Ascending aorta (tissue), 2 donors: ENCODE results near the gene SULT2B1. TPM values are rescaled to one million over a fixed set of nuclear protein-coding genes. Genes with fewer than 3 reads are reported as not detected.
A peak's percentile ranks its signal among the peaks of the same experiment; 100 is the strongest.

ENCODE experiments used
- DNase-seq, 2 donors: peaks; one replicate each; pipeline ENCODE4 v3.0.0-alpha.2; 2019; ENCODE audit warnings: low spot score in 2 of 2
- H3K27ac ChIP-seq, 2 donors: fragments of 200-600 bp; sonication (generic); one replicate each; pipeline ENCODE4 v1.5.1; 2016 to 2017; ENCODE audit warnings: mild to moderate bottlenecking in 1 of 2
- H3K27me3 ChIP-seq: fragments of 200-600 bp; sonication (generic); one replicate; pipeline ENCODE4 v1.5.1; 2017
- H3K36me3 ChIP-seq, 2 donors: fragments of 200-600 bp; sonication (generic); one replicate each; pipeline ENCODE4 v1.5.1; 2016
- H3K4me1 ChIP-seq, 2 donors: fragments of 200-600 bp; sonication (generic); one replicate each; pipeline ENCODE4 v1.5.1; 2016 to 2017; ENCODE audit warnings: mild to moderate bottlenecking in 1 of 2
- H3K4me3 ChIP-seq, 2 donors: fragments of 200-600 bp; sonication (generic); one replicate each; pipeline ENCODE4 v1.5.1; 2016 to 2017; ENCODE audit warnings: mild to moderate bottlenecking in 1 of 2
- H3K9me3 ChIP-seq, 2 donors: fragments of 200-600 bp; sonication (generic); one replicate each; pipeline ENCODE4 v1.5.1; 2016
- CTCF ChIP-seq, 3 experiments: fragments of 200-600 bp in 2 of 3; fragments of 450-650 bp in 1 of 3; sonication (generic) in 2 of 3; IDR thresholded peaks; one replicate each; pipeline ENCODE4 v1.5.1; 2016 to 2019; ENCODE audit warnings: antibody characterized with exemption in 3 of 3, mild to moderate bottlenecking in 1 of 3, moderate library complexity in 1 of 3
- intact Hi-C: fragments of 100-400 bp; cut with DNase I; formaldehyde crosslinking; loops from one replicate; pipeline ENCODE4 v1.15.1; 2023
- total RNA-seq: library from RNA; depleted of rRNA; stranded (reverse); fragments of >200 nt; gene quantifications from one replicate; pipeline ENCODE4 v1.1.0, GENCODE V29; 2016

Gene SULT2B1
- total RNA-seq, 1 donor from 2014 or later, result not detected

- peak in 1 of 2 donors; percentile 71 for DNase-seq
- peaks cover 0 to 5% of the 10 kb centered on the region in 2 donors for H3K36me3 ChIP-seq
- no peaks in the 10 kb centered on the region for H3K27me3 ChIP-seq
- intact Hi-C loops, result loop anchor here (1.0 to 10.0 kb wide), 6 partner anchors 17 to 1219 kb away; partner anchors contain the start of genes CYTH2, DKKL1, PRMT1 and PTOV1
- H3K4me3 ChIP-seq, result peak overlapping the region; percentile 66 to 89
- H3K4me1 ChIP-seq, result peaks cover 19 to 41% of the 10 kb centered on the region in 2 donors
- peak in 1 of 3 experiments; percentile 8 for TF ChIP-seq CTCF (IDR thresholded peaks at IDR 0.05)
- H3K27ac ChIP-seq, result peak overlapping the region; percentile 94 to 99
- no peaks in the 10 kb centered on the region for H3K9me3 ChIP-seq
Measured at GRCh38 chr19:48635966-48636858, 84.2 kb downstream of the SULT2B1 start.

- no peaks in the 10 kb centered on the region for H3K27me3 ChIP-seq
- H3K36me3 ChIP-seq, result peaks cover 0 to 5% of the 10 kb centered on the region in 2 donors
- DNase-seq, result peak in 1 of 2 donors; percentile 81
- peak in 1 of 3 experiments; percentile 17 for TF ChIP-seq CTCF (IDR thresholded peaks at IDR 0.05)
- peaks cover 19 to 39% of the 10 kb centered on the region in 2 donors for H3K4me1 ChIP-seq
- intact Hi-C loops, result loop anchor here (2.0 to 10.0 kb wide), 5 partner anchors 168 to 1218 kb away; partner anchors contain the start of genes CYTH2, DKKL1, PRMT1 and PTOV1
- peak within 1 kb of the TSS; percentile 66 to 89 for H3K4me3 ChIP-seq
- H3K27ac ChIP-seq, result peak within 1 kb of the TSS; percentile 94 to 99
- H3K9me3 ChIP-seq, result no peaks in the 10 kb centered on the region
Measured at GRCh38 chr19:48636859-48637448, 85.0 kb downstream of the SULT2B1 start, which contains the start of gene DBP. Gene DBP, minus strand, starts transcription at chr19:48637379. Its CDS starts 385 bp downstream, at chr19:48636994.

- TF ChIP-seq CTCF (IDR thresholded peaks at IDR 0.05), result no peak
- Histone ChIP-seq H3K9me3 (no peaks in the 10 kb centered on the region), H3K4me1 (peaks cover 19 to 39% of the 10 kb centered on the region in 2 donors)
Measured at GRCh38 chr19:48637449-48637947, 85.5 kb downstream of the SULT2B1 start.

GRCh38 chr19:48637948-48638830, 86.2 kb downstream of the SULT2B1 start:
- H3K4me3 ChIP-seq, result peak overlapping the region; percentile 66 to 89
- TF ChIP-seq CTCF (IDR thresholded peaks at IDR 0.05), result no peak
- peak; percentile 53 to 92 for DNase-seq
- no peaks in the 10 kb centered on the region for H3K9me3 ChIP-seq
- H3K27me3 ChIP-seq, result no peaks in the 10 kb centered on the region
- no peaks in the 10 kb centered on the region for H3K36me3 ChIP-seq
- H3K27ac ChIP-seq, result peak overlapping the region; percentile 94 to 99
- intact Hi-C loops, result loop anchor here (2.0 to 10.0 kb wide), 5 partner anchors 169 to 1217 kb away; partner anchors contain the start of genes CYTH2, DKKL1, PRMT1 and PTOV1
- peaks cover 19 to 39% of the 10 kb centered on the region in 2 donors for H3K4me1 ChIP-seq

More at GRCh38 chr19:48637449-48637947, 85.5 kb downstream of the SULT2B1 start:
- peak; percentile 98 to 100 for DNase-seq
- intact Hi-C loops, result loop anchor here (2.0 to 10.0 kb wide), 5 partner anchors 169 to 1217 kb away; partner anchors contain the start of genes CYTH2, DKKL1, PRMT1 and PTOV1
- H3K27me3 ChIP-seq, result no peaks in the 10 kb centered on the region
- peak overlapping the region; percentile 94 to 99 for H3K27ac ChIP-seq
- peaks cover 0 to 3% of the 10 kb centered on the region in 2 donors for H3K36me3 ChIP-seq
- peak overlapping the region; percentile 66 to 89 for H3K4me3 ChIP-seq
